Left ventricle myocardium inferior (tissue), 1 donor: ENCODE data around the gene TGFB2. TPM values are rescaled to one million over a fixed set of nuclear protein-coding genes. Genes with fewer than 3 reads are reported as not detected.
A peak's percentile ranks its signal among the peaks of the same experiment; 100 is the strongest.

Experiments
- DNase-seq: peaks from one replicate; pipeline ENCODE4 v3.0.0-alpha.2; 2020
- H3K27ac ChIP-seq: fragments of 200-600 bp; replicated peaks from 2 replicates; pipeline ENCODE4 v1.8.0; 2021
- H3K27me3 ChIP-seq: fragments of 200-600 bp; 2 replicates; pipeline ENCODE4 v1.8.0; 2021; ENCODE audit warnings: low read depth
- H3K36me3 ChIP-seq: fragments of 200-600 bp; 2 replicates; pipeline ENCODE4 v1.8.0; 2021
- H3K4me1 ChIP-seq: fragments of 200-600 bp; 2 replicates; pipeline ENCODE4 v1.8.0; 2021
- H3K4me3 ChIP-seq: fragments of 200-600 bp; 2 replicates; pipeline ENCODE4 v1.8.0; 2021; ENCODE audit warnings: mild to moderate bottlenecking, moderate library complexity
- H3K9me3 ChIP-seq: fragments of 200-600 bp; replicated peaks from 2 replicates; pipeline ENCODE4 v1.8.0; 2021
- CTCF ChIP-seq: fragments of 200-600 bp; IDR thresholded peaks from 2 replicates; pipeline ENCODE4 v1.8.0; 2021; ENCODE audit warnings: antibody characterized with exemption, mild to moderate bottlenecking, borderline replicate concordance
- intact Hi-C: fragments of 100-400 bp; cut with micrococcal nuclease; formaldehyde crosslinking; loops from one replicate; pipeline ENCODE4 v1.11.0; 2022
- total RNA-seq: library from RNA; stranded (reverse); fragmentation: NEBNext Ultra II Directional; extraction: Animal tissue kit (Norgen Biotek cat#: 25700); gene quantifications from one replicate; pipeline ENCODE4 v1.2.1, GENCODE V29; 2021
- donor health status: DM: no; HTN: yes; CAD: no; lungs with severe emphysema.

The TGFB2 gene
- total RNA-seq, 1 donor from 2014 or later: 4.4 TPM

DNA sequence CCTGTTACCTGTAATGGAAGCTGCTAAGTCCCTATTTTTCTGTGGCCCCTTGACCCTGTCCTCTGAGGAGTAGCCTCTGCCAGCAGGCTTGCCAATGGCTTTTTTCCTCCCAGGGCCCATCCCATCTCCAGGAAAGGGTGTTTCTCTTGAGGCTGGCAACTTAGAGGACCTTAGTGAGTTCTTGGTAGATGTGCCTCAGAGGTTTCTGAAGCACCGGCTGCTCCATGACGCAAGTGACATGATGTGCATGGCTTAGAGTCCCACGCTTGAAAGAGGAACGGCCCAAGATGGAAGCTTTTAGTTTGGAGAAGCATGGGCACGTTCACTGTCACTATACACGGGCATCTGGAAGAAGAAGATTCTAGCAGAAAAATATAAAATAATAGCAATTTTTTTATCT is 63.0 kb downstream of the TGFB2 start:
- no peaks in the 10 kb centered on the region for H3K9me3 ChIP-seq
- intact Hi-C loops: no loop called here
- TF ChIP-seq CTCF: no peak
- H3K27ac ChIP-seq: peak overlapping the region; percentile 26
- no peaks in the 10 kb centered on the region for H3K36me3 ChIP-seq
- H3K27me3 ChIP-seq: no peaks in the 10 kb centered on the region
- no peak overlapping the region for H3K4me3 ChIP-seq
- peaks cover 13% of the 10 kb centered on the region for H3K4me1 ChIP-seq
- no peak for DNase-seq

GRCh38 chr1:218408942-218409341 is 63.8 kb downstream of the TGFB2 start:
- intact Hi-C loops: no loop called here
- TF ChIP-seq CTCF: no peak
- Histone ChIP-seq H3K4me1 (peaks cover 13% of the 10 kb centered on the region), H3K9me3 (no peaks in the 10 kb centered on the region), H3K4me3 (no peak overlapping the region), H3K36me3 (no peaks in the 10 kb centered on the region), H3K27me3 (no peaks in the 10 kb centered on the region), H3K27ac (no peak overlapping the region)
- DNase-seq: no peak

DNA sequence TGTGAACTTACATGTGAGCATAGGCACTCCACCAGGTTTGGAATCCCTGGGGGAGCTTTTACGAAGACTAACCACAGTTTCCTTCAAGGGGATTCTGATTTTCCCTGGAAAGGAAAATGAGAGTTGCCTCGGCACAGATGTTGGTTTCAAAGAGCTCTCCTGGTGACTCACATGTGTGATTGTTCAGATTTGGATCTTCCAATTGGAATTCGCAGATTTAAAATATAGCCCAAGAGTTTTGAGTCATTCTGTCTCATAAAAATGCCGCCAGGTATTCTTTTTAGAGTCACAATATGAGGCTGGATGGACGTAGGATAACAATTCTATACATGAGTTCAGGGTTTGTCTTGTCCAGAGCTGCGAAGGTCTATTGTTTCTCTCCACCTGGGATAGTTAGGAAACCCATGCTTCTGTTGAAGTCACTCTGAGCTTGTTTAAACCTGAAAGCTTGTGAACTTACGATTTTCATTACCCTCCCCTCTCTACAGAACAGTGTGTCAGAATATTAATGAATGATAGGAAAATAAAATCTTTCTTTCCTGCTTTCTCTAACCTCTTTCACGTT is 64.9 kb downstream of the TGFB2 start:
- intact Hi-C loops: no loop called here
- H3K9me3 ChIP-seq: no peaks in the 10 kb centered on the region
- no peak for DNase-seq
- no peaks in the 10 kb centered on the region for H3K27me3 ChIP-seq
- H3K27ac ChIP-seq: no peak overlapping the region
- H3K36me3 ChIP-seq: no peaks in the 10 kb centered on the region
- H3K4me1 ChIP-seq: peaks cover 13% of the 10 kb centered on the region
- no peak overlapping the region for H3K4me3 ChIP-seq
- TF ChIP-seq CTCF: no peak

DNA sequence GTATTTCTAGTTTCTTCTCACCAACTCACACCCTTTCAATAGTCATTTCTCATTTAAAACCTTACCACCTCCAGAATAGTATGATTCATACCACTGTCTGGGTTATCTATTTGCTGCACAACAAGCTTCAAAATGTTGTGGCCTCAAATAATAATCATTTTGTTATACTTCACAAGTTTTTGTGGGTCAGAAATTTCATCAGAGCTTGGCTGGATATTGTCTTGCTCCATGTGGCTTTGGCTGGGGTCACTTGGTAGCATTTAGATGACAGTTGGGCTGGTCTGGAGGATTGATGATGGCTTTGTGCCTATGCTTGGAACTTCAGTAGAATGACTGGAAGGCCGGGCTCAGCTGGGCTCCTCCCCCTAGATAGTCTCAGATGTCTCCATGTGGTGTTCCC is 66.0 kb downstream of the TGFB2 start:
- Histone ChIP-seq H3K27ac (no peak overlapping the region), H3K27me3 (no peaks in the 10 kb centered on the region), H3K4me1 (peaks cover 13% of the 10 kb centered on the region), H3K36me3 (no peaks in the 10 kb centered on the region), H3K9me3 (no peaks in the 10 kb centered on the region), H3K4me3 (no peak overlapping the region)
- DNase-seq: no peak
- no peak for TF ChIP-seq CTCF
- intact Hi-C loops: no loop called here

GRCh38 chr1:218412171-218412570 is 67.0 kb downstream of the TGFB2 start:
- no peak for TF ChIP-seq CTCF
- intact Hi-C loops: no loop called here
- Histone ChIP-seq H3K9me3 (peaks cover 10% of the 10 kb centered on the region), H3K36me3 (peaks cover 2% of the 10 kb centered on the region), H3K4me3 (no peak overlapping the region), H3K4me1 (peaks cover 13% of the 10 kb centered on the region), H3K27ac (no peak overlapping the region), H3K27me3 (no peaks in the 10 kb centered on the region)
- no peak for DNase-seq
